Activated T-cell treated with anti-CD3 and anti-CD28 coated beads for 4 hours (primary cell): ENCODE measurements around the gene CFAP97.
"Not testable (repeated sequence)": the region's sequence is repeated elsewhere in the genome, so short reads cannot be mapped to it uniquely, and the experiment has no call there.

ENCODE experiments used
- DNase-seq: peaks from one replicate; pipeline ENCODE4 v3.0.0-alpha.2; 2020

CFAP97 gene

GRCh38 chr4:185203486-185204237 is at the start of gene CFAP97:
TSS of gene CFAP97 (minus strand) at chr4:185204000. CDS start at chr4:185191196, 12,804 bp downstream.
- peak; percentile 78 for DNase-seq

GRCh38 chr4:185249105-185249504 is 45.3 kb upstream of the CFAP97 start:
- DNase-seq = no peak

GRCh38 chr4:185248393-185249039 is 44.7 kb upstream of the CFAP97 start:
- no peak for DNase-seq

- no peak for DNase-seq
These were observed 43.4 kb upstream of the CFAP97 start for GRCh38 chr4:185247151-185247550.

GRCh38 chr4:185246453-185246852 is 42.7 kb upstream of the CFAP97 start:
- DNase-seq = no peak

- no peak for DNase-seq
These were observed 41.0 kb upstream of the CFAP97 start for GRCh38 chr4:185244763-185245162.

- no peak for DNase-seq
These were observed 40.1 kb upstream of the CFAP97 start for GRCh38 chr4:185243879-185244278.

- DNase-seq = no peak
These were observed 39.1 kb upstream of the CFAP97 start for GRCh38 chr4:185242749-185243533.

GRCh38 chr4:185240486-185240885 is 36.7 kb upstream of the CFAP97 start:
- DNase-seq = not testable (repeated sequence)

GRCh38 chr4:185238750-185239149 is 35.0 kb upstream of the CFAP97 start:
- DNase-seq = no peak

GRCh38 chr4:185238215-185238681 is 34.4 kb upstream of the CFAP97 start:
- DNase-seq = no peak

GRCh38 chr4:185237175-185237574 is 33.4 kb upstream of the CFAP97 start:
- no peak for DNase-seq

GRCh38 chr4:185235843-185236503 is 32.2 kb upstream of the CFAP97 start:
- DNase-seq = no peak

GRCh38 chr4:185235119-185235842 is 31.5 kb upstream of the CFAP97 start:
- no peak for DNase-seq

GRCh38 chr4:185232370-185232769 is 28.6 kb upstream of the CFAP97 start:
- DNase-seq = no peak

GRCh38 chr4:185229021-185229818 is 25.4 kb upstream of the CFAP97 start:
- DNase-seq = no peak

- DNase-seq = no peak
These were observed 24.0 kb upstream of the CFAP97 start for GRCh38 chr4:185227713-185228278.

- no peak for DNase-seq
These were observed 23.3 kb upstream of the CFAP97 start for GRCh38 chr4:185227131-185227551.

GRCh38 chr4:185225940-185226339 is 22.1 kb upstream of the CFAP97 start:
- DNase-seq = no peak

GRCh38 chr4:185224597-185224996 is 20.8 kb upstream of the CFAP97 start:
- DNase-seq = no peak

GRCh38 chr4:185222598-185222997 is 18.8 kb upstream of the CFAP97 start:
- no peak for DNase-seq
